SU-DHL-6 (cell line): Measurements from ENCODE around the gene COL4A1.

ENCODE experiments used
- H2AFZ ChIP-seq: fragments of 200-600 bp; sonication (generic); 2 replicates; pipeline ENCODE4 v1.6.1; 2014; ENCODE audit warnings: low read depth, mild to moderate bottlenecking, moderate library complexity, mixed read lengths, antibody characterized with exemption, low read length; ENCODE audit not compliant: severe bottlenecking
- H3F3A ChIP-seq: fragments of 200-600 bp; shearing (Covaris generic); 2 replicates; pipeline ENCODE4 v1.6.0; 2016; ENCODE audit warnings: antibody characterized with exemption, mild to moderate bottlenecking; ENCODE audit not compliant: insufficient read depth
- H3K27ac ChIP-seq: fragments of 200-600 bp; sonication (generic); 2 replicates; pipeline ENCODE4 v1.5.1; 2016; ENCODE audit warnings: low read depth, mild to moderate bottlenecking, low read length, moderate library complexity, mixed read lengths
- H3K27me3 ChIP-seq: fragments of 200-600 bp; sonication (generic), shearing (Covaris generic); 2 replicates; pipeline ENCODE4 v1.6.0; 2014; ENCODE audit warnings: mild to moderate bottlenecking, low read length
- H3K36me3 ChIP-seq: fragments of 200-600 bp; sonication (generic); 2 replicates; pipeline ENCODE4 v1.6.1; 2014; ENCODE audit warnings: mild to moderate bottlenecking, low read length, mixed read lengths
- H3K4me2 ChIP-seq: fragments of 300-600, 200-600 bp; shearing (Covaris generic), sonication (generic); 2 replicates; pipeline ENCODE4 v1.6.0; 2014; ENCODE audit warnings: low read length, low read depth, mild to moderate bottlenecking; ENCODE audit not compliant: poor library complexity, severe bottlenecking
- H3K4me3 ChIP-seq: fragments of 200-600 bp; sonication (generic); 2 replicates; pipeline ENCODE4 v1.5.1; 2014; ENCODE audit warnings: antibody characterized with exemption, low read length, mild to moderate bottlenecking, mixed read lengths; ENCODE audit not compliant: insufficient read depth, poor library complexity, severe bottlenecking
- H3K79me2 ChIP-seq: fragments of 200-600 bp; sonication (generic); 2 replicates; pipeline ENCODE4 v1.6.1; 2014; ENCODE audit warnings: mild to moderate bottlenecking, low read length, moderate library complexity; ENCODE audit not compliant: insufficient read depth
- H3K9ac ChIP-seq: fragments of 200-600 bp; sonication (generic); 2 replicates; pipeline ENCODE4 v1.7.0; 2014; ENCODE audit warnings: mild to moderate bottlenecking, low read length
- H3K9me2 ChIP-seq: fragments of 200-600 bp; sonication (generic); replicated peaks from 2 replicates; pipeline ENCODE4 v1.6.1; 2014; ENCODE audit warnings: low read length; ENCODE audit not compliant: insufficient read depth
- H3K9me3 ChIP-seq: fragments of 200-600 bp; sonication (generic); 2 replicates; pipeline ENCODE4 v1.6.1; 2014; ENCODE audit warnings: low read length, mixed read lengths; ENCODE audit not compliant: insufficient read depth
- H4K20me1 ChIP-seq: fragments of 200-600 bp; sonication (generic); 2 replicates; pipeline ENCODE4 v1.6.1; 2014; ENCODE audit warnings: low read depth, mild to moderate bottlenecking, antibody characterized with exemption, low read length, moderate library complexity, mixed read lengths
- CTCF ChIP-seq: fragments of 200-600 bp; sonication (generic); IDR thresholded peaks from one replicate; pipeline ENCODE4 v1.5.1; 2017; ENCODE audit warnings: antibody characterized with exemption, mild to moderate bottlenecking, low read length, moderate library complexity; ENCODE audit not compliant: insufficient read depth, poor library complexity, severe bottlenecking
- EZH2phosphoT487 ChIP-seq: fragments of 200-600 bp; sonication (generic), shearing (Covaris generic); conservative IDR thresholded peaks from 2 replicates; pipeline ENCODE4 v1.6.1; 2018; ENCODE audit warnings: mild to moderate bottlenecking, antibody characterized with exemption, low read length, moderate library complexity, mixed read lengths

The COL4A1 gene

GRCh38 chr13:110324026-110324749 is 17.2 kb upstream of the COL4A1 start:
- H3K9me2 ChIP-seq: no peaks in the 10 kb centered on the region
- no peak overlapping the region for H3K4me2 ChIP-seq
- H3F3A ChIP-seq: no peaks in the 10 kb centered on the region
- TF ChIP-seq CTCF: no peak
- H3K27ac ChIP-seq: no peak overlapping the region
- no peaks in the 10 kb centered on the region for H3K27me3 ChIP-seq
- no peak overlapping the region for H3K9ac ChIP-seq
- no peak overlapping the region for H3K4me3 ChIP-seq
- no peaks in the 10 kb centered on the region for H4K20me1 ChIP-seq
- no peaks in the 10 kb centered on the region for H3K36me3 ChIP-seq
- H2AFZ ChIP-seq: no peak overlapping the region
- H3K9me3 ChIP-seq: peaks cover 6% of the 10 kb centered on the region; the same call in 1 of the 2 replicates
- no peaks in the 10 kb centered on the region for H3K79me2 ChIP-seq

GRCh38 chr13:110323172-110323891 is 16.4 kb upstream of the COL4A1 start:
- Histone ChIP-seq H3F3A (no peaks in the 10 kb centered on the region), H3K27ac (no peak overlapping the region), H3K9ac (no peak overlapping the region), H3K27me3 (no peaks in the 10 kb centered on the region), H3K4me3 (no peak overlapping the region), H2AFZ (no peak overlapping the region), H3K36me3 (no peaks in the 10 kb centered on the region), H3K9me3 (peaks cover 6% of the 10 kb centered on the region; the same call in 1 of the 2 replicates), H3K4me2 (no peak overlapping the region), H3K9me2 (no peaks in the 10 kb centered on the region), H4K20me1 (no peaks in the 10 kb centered on the region), H3K79me2 (no peaks in the 10 kb centered on the region)
- TF ChIP-seq EZH2phosphoT487 (no peak), CTCF (no peak)

- H2AFZ ChIP-seq: no peak overlapping the region
- H3K9me3 ChIP-seq: peaks cover 6% of the 10 kb centered on the region; the same call in 1 of the 2 replicates
- H3F3A ChIP-seq: no peaks in the 10 kb centered on the region
- no peaks in the 10 kb centered on the region for H3K79me2 ChIP-seq
- no peak for TF ChIP-seq EZH2phosphoT487
- TF ChIP-seq CTCF: no peak
- no peaks in the 10 kb centered on the region for H3K9me2 ChIP-seq
- H3K27ac ChIP-seq: no peak overlapping the region
- H3K4me3 ChIP-seq: no peak overlapping the region
- no peaks in the 10 kb centered on the region for H3K36me3 ChIP-seq
- H4K20me1 ChIP-seq: no peaks in the 10 kb centered on the region
- H3K27me3 ChIP-seq: no peaks in the 10 kb centered on the region
- H3K4me2 ChIP-seq: no peak overlapping the region
- no peak overlapping the region for H3K9ac ChIP-seq
These were observed 15.8 kb upstream of the COL4A1 start for GRCh38 chr13:110322828-110323171.
